ENCODE results near the gene PPM1A.

- no peak for TF ChIP-seq CTCF (IDR thresholded peaks at IDR 0.05; ENCODE audit: insufficient read depth, low read length, poor library complexity, severe bottlenecking)
- TF ChIP-seq EZH2phosphoT487 (conservative IDR thresholded peaks at IDR 0.05; ENCODE audit: low read length) = no peak
Observed at GRCh38 chr14:60301685-60302084, 52.7 kb downstream of the PPM1A start.
